Testis (tissue), 2 donors: ENCODE measurements around the gene NFATC2IP.

Experiments used
- POLR2A ChIP-seq: fragments of 450-650 bp; IDR thresholded peaks from one replicate; pipeline ENCODE4 v1.6.1; 2017; ENCODE audit warnings: antibody characterized with exemption, mild to moderate bottlenecking, moderate library complexity
- TF ChIP-seq, protein P1 (sequence below), 3 experiments: fragments of 450-650 bp in 2 of 3; fragments of 200-600 bp in 1 of 3; sonication (generic) in 1 of 3; IDR thresholded peaks; one replicate each; pipeline ENCODE4 v1.5.1; 2016 to 2019; ENCODE audit warnings: antibody characterized with exemption in 3 of 3, mild to moderate bottlenecking in 2 of 3, moderate library complexity in 1 of 3

DNA sequence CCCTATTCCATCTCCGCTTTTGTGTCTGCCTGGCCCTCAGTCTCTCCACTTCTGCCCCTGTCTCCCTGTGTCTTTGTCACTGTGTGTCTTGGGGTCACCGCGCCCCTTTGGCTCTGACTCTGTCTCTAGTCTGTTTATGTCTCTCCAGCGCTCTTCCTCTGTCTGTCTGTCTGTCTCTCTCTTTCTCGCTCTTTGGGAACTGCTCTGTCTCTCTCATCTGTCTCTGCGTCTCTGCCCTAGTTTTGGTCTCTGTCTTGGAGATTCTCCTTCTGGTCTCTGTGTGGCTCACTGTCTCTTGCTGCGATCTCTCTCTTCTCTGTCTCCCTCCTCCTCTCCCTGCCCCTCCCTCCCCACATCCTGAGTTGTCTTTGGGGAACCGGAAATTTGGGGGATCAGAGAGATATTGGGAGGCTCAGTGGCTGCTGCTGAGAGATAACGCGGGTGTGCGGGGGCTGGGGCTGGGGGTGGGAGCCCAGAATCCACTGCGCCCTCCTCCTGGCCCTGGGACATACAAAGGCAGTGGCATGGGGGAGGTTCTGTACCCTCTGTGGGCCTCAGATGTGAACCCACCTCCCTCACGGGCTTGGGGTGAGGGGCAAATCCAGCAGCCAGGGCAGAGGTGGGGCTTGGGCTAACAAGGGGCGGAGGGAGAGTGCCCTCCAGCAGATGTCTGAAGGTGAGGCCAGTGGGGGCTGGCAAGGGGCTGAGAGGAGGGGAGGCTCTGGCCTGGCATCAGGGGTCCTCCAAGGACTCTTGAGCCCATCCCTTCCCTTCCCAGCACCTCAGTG lies 58.5 kb downstream of the NFATC2IP start:
- TF ChIP-seq, protein P1, sequence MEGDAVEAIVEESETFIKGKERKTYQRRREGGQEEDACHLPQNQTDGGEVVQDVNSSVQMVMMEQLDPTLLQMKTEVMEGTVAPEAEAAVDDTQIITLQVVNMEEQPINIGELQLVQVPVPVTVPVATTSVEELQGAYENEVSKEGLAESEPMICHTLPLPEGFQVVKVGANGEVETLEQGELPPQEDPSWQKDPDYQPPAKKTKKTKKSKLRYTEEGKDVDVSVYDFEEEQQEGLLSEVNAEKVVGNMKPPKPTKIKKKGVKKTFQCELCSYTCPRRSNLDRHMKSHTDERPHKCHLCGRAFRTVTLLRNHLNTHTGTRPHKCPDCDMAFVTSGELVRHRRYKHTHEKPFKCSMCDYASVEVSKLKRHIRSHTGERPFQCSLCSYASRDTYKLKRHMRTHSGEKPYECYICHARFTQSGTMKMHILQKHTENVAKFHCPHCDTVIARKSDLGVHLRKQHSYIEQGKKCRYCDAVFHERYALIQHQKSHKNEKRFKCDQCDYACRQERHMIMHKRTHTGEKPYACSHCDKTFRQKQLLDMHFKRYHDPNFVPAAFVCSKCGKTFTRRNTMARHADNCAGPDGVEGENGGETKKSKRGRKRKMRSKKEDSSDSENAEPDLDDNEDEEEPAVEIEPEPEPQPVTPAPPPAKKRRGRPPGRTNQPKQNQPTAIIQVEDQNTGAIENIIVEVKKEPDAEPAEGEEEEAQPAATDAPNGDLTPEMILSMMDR (IDR thresholded peaks at IDR 0.05), result no peak
- no peak for TF ChIP-seq POLR2A
